ENCODE data around the gene DHX35. TPM values are rescaled to one million over a fixed set of nuclear protein-coding genes. Genes with fewer than 3 reads are reported as not detected.

The DHX35 gene
- total and polyA plus RNA-seq, 2 of the 8 experiments (the other 6 are each of a cell fraction or from before 2014, with no cell fraction given) = 21.9 to 27.7 TPM

- Histone ChIP-seq H2BK12ac (ENCODE audit: low read depth, low read length) (no peak overlapping the region), H4K5ac (ENCODE audit: insufficient read length, low read depth, low read length) (no peak overlapping the region), H3K79me1 (ENCODE audit: low read depth, low read length) (no peaks in the 10 kb centered on the region), H3K9ac (replicated peaks in 1 of 4; ENCODE audit: extremely low read depth in 1 of 4, low read depth in 3 of 4, low read length in 3 of 4) (no peak overlapping the region), H2BK120ac (replicated peaks; ENCODE audit: low read depth, low read length) (no peak overlapping the region), H3K18ac (ENCODE audit: extremely low read depth, low read length) (no peak overlapping the region), H3K23me2 (ENCODE audit: low read depth, low read length) (no peaks in the 10 kb centered on the region), H3K4me2 (ENCODE audit: insufficient read depth in 1 of 2, low read depth in 2 of 2, low read length in 2 of 2) (no peak overlapping the region), H3K14ac (ENCODE audit: insufficient read length) (no peak overlapping the region), H3K23ac (ENCODE audit: insufficient read length) (no peak overlapping the region), H4K91ac (replicated peaks; ENCODE audit: insufficient read length, low read length) (no peak overlapping the region), H2AFZ (ENCODE audit: low read length) (no peak overlapping the region), H3K4me1 (replicated peaks in 1 of 4; ENCODE audit: control insufficient read depth in 3 of 4, insufficient read depth in 4 of 4, low read length in 3 of 4) (no peaks in the 10 kb centered on the region), H3K4ac (replicated peaks; ENCODE audit: insufficient read length, low read depth, low read length) (no peak overlapping the region), H3K4me3 (ENCODE audit: extremely low read depth in 1 of 4, insufficient read depth in 2 of 4, low read depth in 3 of 4, low read length in 4 of 4) (no peak overlapping the region), H4K8ac (ENCODE audit: extremely low read depth, insufficient read depth, low read length) (no peak overlapping the region), H3K36me3 (ENCODE audit: control insufficient read depth in 2 of 4, insufficient read depth in 4 of 4, low read length in 3 of 4) (peaks cover 13 to 65% (median 34%) of the 10 kb centered on the region in 4 experiments), H4K20me1 (replicated peaks in 1 of 2; ENCODE audit: control insufficient read depth in 1 of 2, insufficient read depth in 2 of 2, low read length in 2 of 2) (peaks cover 0 to 4% of the 10 kb centered on the region in 2 experiments), H3K27me3 (replicated peaks in 1 of 4; ENCODE audit: control insufficient read depth in 3 of 4, extremely low read depth in 1 of 4, insufficient read depth in 3 of 4, low read length in 3 of 4) (no peaks in the 10 kb centered on the region), H2AK5ac (ENCODE audit: low read depth, low read length) (no peak overlapping the region), H3K56ac (replicated peaks; ENCODE audit: insufficient read length, low read depth, low read length) (no peak overlapping the region), H2BK5ac (ENCODE audit: low read depth, low read length) (no peak overlapping the region), H2BK15ac (ENCODE audit: low read length) (no peak overlapping the region), H3K79me2 (ENCODE audit: control insufficient read depth in 1 of 2, insufficient read depth in 2 of 2, low read length in 2 of 2) (no peaks in the 10 kb centered on the region), H2BK20ac (ENCODE audit: low read length) (no peak overlapping the region), H3K27ac (ENCODE audit: low read depth, low read length) (no peak overlapping the region), H3K9me3 (ENCODE audit: insufficient read depth in 2 of 2, low read depth in 1 of 2, low read length in 1 of 2) (no peaks in the 10 kb centered on the region)
- no peak for FAIRE-seq
- 90% methylated on average over 5 of the region's 5 CpGs; no CpG with 5 or more reads in 1 of the 2 experiments for WGBS, 2 experiments (ENCODE audit: extremely low coverage in 1 of 2, insufficient coverage in 1 of 2, insufficient read length in 1 of 2, insufficient replicate concordance in 2 of 2, low coverage in 1 of 2, low lambda C conversion rate in 2 of 2, missing lambda C conversion rate in 1 of 2)
- ChIA-PET CTCF (ENCODE audit: partially characterized antibody) (interaction anchor here (1.2 to 1.8 kb wide), 3 partner anchors 19 to 29 kb away, joined by 3 to 4 read pairs (median 3); no protein-coding TSS in a partner anchor), POLR2A (ENCODE audit: partially characterized antibody) (interaction anchor here (0.7 to 1.0 kb wide), 2 partner anchors 96 to 204 kb away, joined by 3 to 4 read pairs; no protein-coding TSS in a partner anchor)
- no peak for DNase-seq (ENCODE audit: low read depth in 1 of 2, low spot score in 2 of 2)
- no peak for TF ChIP-seq RNF2 (IDR thresholded peaks at IDR 0.05; ENCODE audit: borderline replicate concordance, low read depth, low read length, missing control alignments, poor library complexity, severe bottlenecking)
- no peak for TF ChIP-seq CBX8 (IDR thresholded peaks at IDR 0.05; ENCODE audit: borderline replicate concordance, low read depth, low read length)
- TF ChIP-seq GABPA (IDR thresholded peaks at IDR 0.05; ENCODE audit: borderline replicate concordance, insufficient read depth, low read length) = no peak
- TF ChIP-seq SP1 (IDR thresholded peaks at IDR 0.05; ENCODE audit: low read depth, low read length) = no peak
These were observed 59.6 kb downstream of the DHX35 start for GRCh38 chr20:39021748-39022147.
